Memory B cell (primary cell): ENCODE results near the gene PRTN3.
"Not testable (repeated sequence)": the region's sequence is repeated elsewhere in the genome, so short reads cannot be mapped to it uniquely, and the experiment has no call there.

ENCODE experiments used
- ATAC-seq: fragments of 150-1000 bp; cut with Tn5 transposase; 2 replicates; pipeline ENCODE4 v1.10.0; 2021; ENCODE audit warnings: low read depth, mild to moderate bottlenecking, moderate library complexity
- DNase-seq, 2 donors: peaks; one replicate each; pipeline ENCODE4 v3.0.0; 2022; ENCODE audit warnings: low spot score in 2 of 2
- H3K27ac Mint-ChIP-seq: one replicate; pipeline ENCODE4 v1.8.0; 2022; ENCODE audit warnings: mild to moderate bottlenecking, moderate library complexity, mixed read lengths
- H3K27me3 Mint-ChIP-seq: one replicate; pipeline ENCODE4 v1.8.0; 2022; ENCODE audit warnings: mixed read lengths
- H3K36me3 Mint-ChIP-seq: one replicate; pipeline ENCODE4 v1.8.0; 2022; ENCODE audit warnings: mild to moderate bottlenecking, mixed read lengths
- H3K4me1 Mint-ChIP-seq: one replicate; pipeline ENCODE4 v1.8.0; 2022; ENCODE audit warnings: mixed read lengths
- H3K4me3 Mint-ChIP-seq: one replicate; pipeline ENCODE4 v1.8.0; 2022; ENCODE audit warnings: mild to moderate bottlenecking, moderate library complexity, mixed read lengths
- H3K9me3 Mint-ChIP-seq: one replicate; pipeline ENCODE4 v1.8.0; 2022; ENCODE audit warnings: mixed read lengths

The PRTN3 gene

DNA sequence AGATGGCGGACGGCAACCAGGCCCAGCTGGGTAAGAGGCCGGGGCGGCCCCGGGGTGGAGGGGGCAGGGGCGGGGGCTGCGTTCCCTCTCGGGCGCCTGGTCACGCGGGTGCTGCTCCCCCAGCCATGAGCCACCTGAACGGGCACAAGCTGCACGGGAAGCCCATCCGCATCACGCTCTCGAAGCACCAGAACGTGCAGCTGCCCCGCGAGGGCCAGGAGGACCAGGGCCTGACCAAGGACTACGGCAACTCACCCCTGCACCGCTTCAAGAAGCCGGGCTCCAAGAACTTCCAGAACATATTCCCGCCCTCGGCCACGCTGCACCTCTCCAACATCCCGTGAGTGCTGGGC, 32.4 kb upstream of the PRTN3 start:
- Mint-ChIP-seq H3K4me1 (peaks cover 3% of the 10 kb centered on the region), H3K27me3 (no peaks in the 10 kb centered on the region), H3K4me3 (no peak overlapping the region), H3K9me3 (no peaks in the 10 kb centered on the region), H3K27ac (no peak overlapping the region), H3K36me3 (peaks cover 21% of the 10 kb centered on the region)
- no peak for DNase-seq
- no peak for ATAC-seq

DNA sequence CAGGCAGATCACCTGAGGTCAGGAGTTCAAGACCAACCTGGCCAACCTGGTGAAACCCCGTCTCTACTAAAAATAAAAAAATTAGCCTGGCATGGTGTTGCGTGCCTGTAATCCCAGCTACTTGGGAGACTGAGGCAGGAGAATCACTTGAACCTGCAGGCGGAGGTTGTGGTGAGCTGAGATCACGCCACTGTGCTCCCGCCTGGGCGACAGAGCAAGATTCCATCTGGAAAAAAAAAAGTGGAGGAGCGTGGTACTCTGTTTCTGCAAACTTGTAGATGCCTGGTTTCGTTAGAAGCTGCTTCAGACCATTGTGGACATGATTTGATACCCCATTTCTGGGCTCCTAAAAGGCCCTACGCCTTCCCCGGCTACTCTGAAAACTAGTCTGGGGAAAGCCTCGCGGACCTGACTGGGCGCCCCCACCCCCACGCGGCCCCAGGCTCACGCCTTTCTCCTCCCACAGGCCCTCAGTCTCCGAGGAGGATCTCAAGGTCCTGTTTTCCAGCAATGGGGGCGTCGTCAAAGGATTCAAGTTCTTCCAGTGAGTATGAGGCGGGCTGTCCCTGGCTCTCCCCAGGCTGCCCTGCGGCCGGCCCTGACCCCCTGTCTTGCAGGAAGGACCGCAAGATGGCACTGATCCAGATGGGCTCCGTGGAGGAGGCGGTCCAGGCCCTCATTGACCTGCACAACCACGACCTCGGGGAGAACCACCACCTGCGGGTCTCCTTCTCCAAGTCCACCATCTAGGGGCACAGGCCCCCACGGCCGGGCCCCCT, 30.5 kb upstream of the PRTN3 start:
- H3K4me3 Mint-ChIP-seq, result no peak overlapping the region
- H3K27ac Mint-ChIP-seq, result no peak overlapping the region
- no peaks in the 10 kb centered on the region for H3K9me3 Mint-ChIP-seq
- ATAC-seq, result no peak
- H3K4me1 Mint-ChIP-seq, result peaks cover 3% of the 10 kb centered on the region
- DNase-seq, result no peak
- no peaks in the 10 kb centered on the region for H3K27me3 Mint-ChIP-seq
- H3K36me3 Mint-ChIP-seq, result peaks cover 22% of the 10 kb centered on the region

DNA sequence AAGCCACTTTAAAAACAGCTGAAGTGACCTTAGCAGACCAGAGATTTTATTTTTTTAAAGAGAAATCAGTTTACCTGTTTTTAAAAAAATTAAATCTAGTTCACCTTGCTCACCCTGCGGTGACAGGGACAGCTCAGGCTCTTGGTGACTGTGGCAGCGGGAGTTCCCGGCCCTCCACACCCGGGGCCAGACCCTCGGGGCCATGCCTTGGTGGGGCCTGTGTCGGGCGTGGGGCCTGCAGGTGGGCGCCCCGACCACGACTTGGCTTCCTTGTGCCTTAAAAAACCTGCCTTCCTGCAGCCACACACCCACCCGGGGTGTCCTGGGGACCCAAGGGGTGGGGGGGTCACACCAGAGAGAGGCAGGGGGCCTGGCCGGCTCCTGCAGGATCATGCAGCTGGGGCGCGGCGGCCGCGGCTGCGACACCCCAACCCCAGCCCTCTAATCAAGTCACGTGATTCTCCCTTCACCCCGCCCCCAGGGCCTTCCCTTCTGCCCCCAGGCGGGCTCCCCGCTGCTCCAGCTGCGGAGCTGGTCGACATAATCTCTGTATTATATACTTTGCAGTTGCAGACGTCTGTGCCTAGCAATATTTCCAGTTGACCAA, 29.8 kb upstream of the PRTN3 start:
- Mint-ChIP-seq H3K27me3 (no peaks in the 10 kb centered on the region), H3K4me1 (peaks cover 3% of the 10 kb centered on the region), H3K27ac (no peak overlapping the region), H3K9me3 (no peaks in the 10 kb centered on the region), H3K36me3 (peaks cover 25% of the 10 kb centered on the region), H3K4me3 (no peak overlapping the region)
- DNase-seq (no peak), ATAC-seq (no peak)

DNA sequence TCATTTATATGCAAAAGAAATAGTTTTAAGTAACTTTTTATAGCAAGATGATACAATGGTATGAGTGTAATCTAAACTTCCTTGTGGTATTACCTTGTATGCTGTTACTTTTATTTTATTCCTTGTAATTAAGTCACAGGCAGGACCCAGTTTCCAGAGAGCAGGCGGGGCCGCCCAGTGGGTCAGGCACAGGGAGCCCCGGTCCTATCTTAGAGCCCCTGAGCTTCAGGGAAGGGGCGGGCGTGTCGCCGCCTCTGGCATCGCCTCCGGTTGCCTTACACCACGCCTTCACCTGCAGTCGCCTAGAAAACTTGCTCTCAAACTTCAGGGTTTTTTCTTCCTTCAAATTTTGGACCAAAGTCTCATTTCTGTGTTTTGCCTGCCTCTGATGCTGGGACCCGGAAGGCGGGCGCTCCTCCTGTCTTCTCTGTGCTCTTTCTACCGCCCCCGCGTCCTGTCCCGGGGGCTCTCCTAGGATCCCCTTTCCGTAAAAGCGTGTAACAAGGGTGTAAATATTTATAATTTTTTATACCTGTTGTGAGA, 29.2 kb upstream of the PRTN3 start:
- Mint-ChIP-seq H3K4me1 (peaks cover 6% of the 10 kb centered on the region), H3K9me3 (peaks cover 3% of the 10 kb centered on the region), H3K36me3 (peaks cover 28% of the 10 kb centered on the region), H3K4me3 (no peak overlapping the region), H3K27ac (no peak overlapping the region), H3K27me3 (no peaks in the 10 kb centered on the region)
- ATAC-seq (no peak), DNase-seq (no peak)

DNA sequence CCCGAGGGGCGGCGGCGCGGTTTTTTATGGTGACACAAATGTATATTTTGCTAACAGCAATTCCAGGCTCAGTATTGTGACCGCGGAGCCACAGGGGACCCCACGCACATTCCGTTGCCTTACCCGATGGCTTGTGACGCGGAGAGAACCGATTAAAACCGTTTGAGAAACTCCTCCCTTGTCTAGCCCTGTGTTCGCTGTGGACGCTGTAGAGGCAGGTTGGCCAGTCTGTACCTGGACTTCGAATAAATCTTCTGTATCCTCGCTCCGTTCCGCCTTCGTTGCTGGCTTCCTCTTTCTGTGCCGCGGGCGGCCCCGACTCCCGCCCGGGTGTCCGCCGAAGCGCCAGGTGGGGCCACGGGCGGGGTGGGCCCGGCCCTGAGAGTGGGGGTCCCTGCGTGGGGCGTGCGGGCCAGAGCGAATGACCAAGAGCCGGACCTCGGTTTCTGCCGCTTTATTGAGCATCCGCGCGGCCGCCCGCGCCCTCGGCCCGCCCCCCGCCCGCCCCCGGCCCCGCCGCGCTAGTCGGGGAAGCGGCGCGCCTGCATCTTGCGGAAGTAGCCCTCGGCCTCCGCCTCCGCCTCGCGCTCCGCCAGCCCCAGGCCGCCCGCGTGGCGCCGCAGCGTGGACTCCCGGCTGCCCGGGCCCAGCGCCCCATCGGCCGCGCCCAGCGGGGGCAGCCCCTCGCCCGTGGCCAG, 28.6 kb upstream of the PRTN3 start:
- H3K9me3 Mint-ChIP-seq, result peaks cover 5% of the 10 kb centered on the region
- DNase-seq (no peak), ATAC-seq (no peak)
- no peaks in the 10 kb centered on the region for H3K27me3 Mint-ChIP-seq
- H3K27ac Mint-ChIP-seq, result no peak overlapping the region
- H3K36me3 Mint-ChIP-seq, result peaks cover 28% of the 10 kb centered on the region
- H3K4me1 Mint-ChIP-seq, result peaks cover 7% of the 10 kb centered on the region
- H3K4me3 Mint-ChIP-seq, result no peak overlapping the region

DNA sequence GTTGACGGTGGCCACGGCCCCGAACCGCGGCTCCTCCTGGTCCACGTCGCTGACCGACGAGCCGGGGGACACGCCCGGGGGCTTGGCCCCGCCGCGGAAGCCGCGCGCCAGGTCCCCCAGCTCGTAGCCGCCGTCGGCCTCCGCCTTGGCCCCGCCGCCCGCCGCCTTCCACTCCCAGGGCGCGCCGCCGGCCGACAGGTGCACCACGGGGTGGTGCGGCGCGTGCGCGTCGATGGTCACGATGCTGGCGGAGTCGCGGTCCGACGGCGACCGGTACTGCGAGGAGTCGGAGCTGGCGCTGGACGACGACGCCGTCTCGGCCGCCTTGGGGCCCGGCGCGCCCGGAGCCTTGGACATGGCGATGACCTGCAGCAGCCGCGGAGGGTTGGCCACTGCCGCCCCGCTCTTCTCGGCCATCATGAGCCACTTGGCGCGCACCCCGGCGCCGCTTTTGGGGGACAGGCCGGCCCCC, 28.0 kb upstream of the PRTN3 start:
- peaks cover 22% of the 10 kb centered on the region for H3K36me3 Mint-ChIP-seq
- DNase-seq, result no peak
- no peak overlapping the region for H3K27ac Mint-ChIP-seq
- H3K9me3 Mint-ChIP-seq, result peaks cover 5% of the 10 kb centered on the region
- no peak overlapping the region for H3K4me3 Mint-ChIP-seq
- H3K4me1 Mint-ChIP-seq, result peaks cover 5% of the 10 kb centered on the region
- H3K27me3 Mint-ChIP-seq, result no peaks in the 10 kb centered on the region
- no peak for ATAC-seq

DNA sequence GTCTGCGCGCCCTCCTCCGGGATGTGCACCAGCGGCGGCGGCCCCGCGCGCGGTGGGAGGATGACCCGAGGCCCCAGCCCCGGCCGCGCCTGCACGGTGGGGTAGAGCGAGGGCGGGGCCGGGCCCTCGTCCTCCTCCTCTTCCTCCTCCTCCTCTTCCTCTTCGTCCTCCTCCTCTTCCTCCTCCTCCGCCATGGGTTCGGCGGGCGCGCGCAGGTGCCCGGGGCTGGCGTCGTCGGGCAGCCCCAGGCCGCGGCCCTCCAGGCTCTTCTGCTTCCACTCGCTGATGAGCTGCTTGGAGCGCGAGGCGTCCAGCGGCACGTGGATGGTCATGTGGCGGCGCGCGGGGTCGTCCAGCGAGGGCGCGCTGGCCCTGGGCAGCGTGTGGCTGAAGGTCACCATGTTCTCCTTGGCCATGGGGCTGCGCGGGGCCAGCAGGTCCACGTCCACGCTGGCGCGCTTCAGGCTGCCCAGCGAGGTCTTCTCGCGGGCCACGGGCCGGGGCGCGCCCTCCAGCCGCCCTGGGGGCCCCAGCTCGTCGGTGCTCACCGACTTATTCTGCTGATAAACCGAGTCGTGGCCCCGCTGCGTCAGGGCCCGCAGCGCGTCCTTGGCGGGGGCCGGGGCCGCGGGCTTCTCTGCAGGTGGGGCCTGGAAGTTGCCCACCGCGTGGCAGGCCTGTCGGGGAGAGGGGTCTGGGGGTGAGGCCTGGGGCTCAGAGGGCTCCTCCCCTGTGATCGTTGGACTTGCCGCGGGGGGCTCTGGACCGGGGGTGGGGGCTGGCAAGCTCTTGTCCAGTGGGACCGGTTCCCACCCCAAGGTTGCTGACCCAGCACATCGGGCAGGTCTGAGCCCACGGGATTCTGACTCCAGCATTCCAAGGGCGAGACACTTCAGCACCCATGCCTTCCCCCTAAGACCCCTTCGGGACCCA, 27.3 kb upstream of the PRTN3 start:
- Mint-ChIP-seq H3K27me3 (no peaks in the 10 kb centered on the region), H3K4me3 (no peak overlapping the region), H3K9me3 (peaks cover 5% of the 10 kb centered on the region), H3K27ac (no peak overlapping the region), H3K4me1 (peaks cover 4% of the 10 kb centered on the region), H3K36me3 (peaks cover 20% of the 10 kb centered on the region)
- DNase-seq (no peak), ATAC-seq (no peak)

DNA sequence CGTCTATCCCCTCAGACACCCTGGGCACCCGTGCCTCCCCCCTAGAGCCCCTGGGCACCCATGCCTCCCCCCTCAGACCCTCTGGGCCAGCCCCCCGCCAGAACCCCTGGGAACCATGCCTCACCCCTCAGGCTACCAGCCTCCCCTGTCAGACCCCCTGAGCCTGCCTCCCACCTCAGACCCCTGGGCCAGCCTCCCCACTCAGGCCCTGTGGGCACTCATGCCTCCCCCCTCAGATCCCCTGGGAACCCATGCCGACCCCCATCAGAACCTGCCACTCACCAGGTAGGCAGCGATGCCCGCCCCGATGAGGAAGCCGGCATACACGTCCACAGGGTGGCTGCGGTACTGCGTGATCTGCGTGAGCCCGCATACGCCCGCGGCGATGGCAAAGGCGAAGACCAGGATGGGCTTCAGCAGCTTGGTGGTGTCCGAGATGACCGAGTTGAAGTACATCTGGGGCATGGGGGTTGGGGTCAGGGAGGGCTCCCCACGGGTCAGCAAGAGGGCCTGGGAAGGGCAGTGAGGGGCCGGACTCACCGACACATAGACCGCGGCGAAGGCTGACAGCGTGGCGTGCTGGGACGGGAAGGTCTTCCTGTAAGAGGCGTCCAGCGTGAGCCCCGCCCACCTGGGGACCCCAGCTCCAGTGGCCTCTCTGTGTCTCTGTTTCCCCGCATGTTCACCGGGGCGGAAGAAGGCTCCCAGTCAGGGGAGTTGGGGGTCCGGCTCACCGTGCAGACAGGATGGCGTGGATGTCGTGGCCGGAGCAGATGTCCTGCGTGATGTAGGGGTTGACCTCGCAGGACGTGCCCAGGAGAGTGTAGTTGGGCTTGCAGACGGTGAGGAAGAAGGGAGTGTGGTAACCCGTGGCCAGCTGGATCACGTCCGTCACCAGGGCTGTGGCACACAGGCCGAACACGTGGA, 26.4 kb upstream of the PRTN3 start:
- Mint-ChIP-seq H3K36me3 (peaks cover 20% of the 10 kb centered on the region), H3K27me3 (no peaks in the 10 kb centered on the region), H3K9me3 (peaks cover 5% of the 10 kb centered on the region), H3K4me3 (no peak overlapping the region), H3K4me1 (peaks cover 4% of the 10 kb centered on the region), H3K27ac (peak overlapping the region; percentile 58)
- DNase-seq (no peak), ATAC-seq (peak; percentile 2)

DNA sequence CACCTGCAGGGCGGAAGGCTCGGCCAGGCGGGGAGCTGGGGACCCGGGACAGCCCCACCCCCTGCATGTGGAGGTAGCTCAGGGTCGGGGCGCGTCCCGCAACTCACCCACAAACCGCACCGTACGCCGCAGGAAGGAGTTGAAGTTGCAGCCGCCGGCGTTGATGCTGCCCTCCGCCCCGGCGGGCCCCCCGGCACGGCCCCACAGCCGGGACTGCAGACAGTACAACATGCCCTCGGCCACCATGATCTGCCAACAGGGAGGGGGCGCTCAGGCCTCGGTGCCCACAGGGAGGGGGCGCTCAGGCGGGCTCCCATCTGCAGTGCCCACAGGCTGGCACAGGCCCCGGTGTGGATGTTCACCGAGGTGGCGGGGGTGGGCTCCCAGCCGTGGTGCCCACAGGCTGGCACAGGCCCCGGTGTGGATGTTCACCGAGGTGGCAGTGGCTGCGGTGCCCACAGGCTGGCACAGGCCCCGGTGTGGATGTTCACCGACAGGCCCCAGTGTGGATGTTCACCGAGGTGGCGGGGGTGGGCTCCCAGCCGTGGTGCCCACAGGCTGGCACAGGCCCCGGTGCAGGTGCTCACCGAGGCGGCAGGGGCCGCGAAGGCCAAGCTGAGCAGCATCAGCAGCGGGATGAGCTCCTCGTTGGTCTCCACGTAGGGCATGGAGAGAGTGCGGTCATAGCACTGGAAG, 25.6 kb upstream of the PRTN3 start:
- Mint-ChIP-seq H3K27ac (peak overlapping the region; percentile 58), H3K4me1 (peaks cover 4% of the 10 kb centered on the region), H3K27me3 (no peaks in the 10 kb centered on the region), H3K36me3 (peaks cover 20% of the 10 kb centered on the region), H3K9me3 (peaks cover 5% of the 10 kb centered on the region), H3K4me3 (no peak overlapping the region)
- ATAC-seq, result peak; percentile 14
- no peak for DNase-seq

DNA sequence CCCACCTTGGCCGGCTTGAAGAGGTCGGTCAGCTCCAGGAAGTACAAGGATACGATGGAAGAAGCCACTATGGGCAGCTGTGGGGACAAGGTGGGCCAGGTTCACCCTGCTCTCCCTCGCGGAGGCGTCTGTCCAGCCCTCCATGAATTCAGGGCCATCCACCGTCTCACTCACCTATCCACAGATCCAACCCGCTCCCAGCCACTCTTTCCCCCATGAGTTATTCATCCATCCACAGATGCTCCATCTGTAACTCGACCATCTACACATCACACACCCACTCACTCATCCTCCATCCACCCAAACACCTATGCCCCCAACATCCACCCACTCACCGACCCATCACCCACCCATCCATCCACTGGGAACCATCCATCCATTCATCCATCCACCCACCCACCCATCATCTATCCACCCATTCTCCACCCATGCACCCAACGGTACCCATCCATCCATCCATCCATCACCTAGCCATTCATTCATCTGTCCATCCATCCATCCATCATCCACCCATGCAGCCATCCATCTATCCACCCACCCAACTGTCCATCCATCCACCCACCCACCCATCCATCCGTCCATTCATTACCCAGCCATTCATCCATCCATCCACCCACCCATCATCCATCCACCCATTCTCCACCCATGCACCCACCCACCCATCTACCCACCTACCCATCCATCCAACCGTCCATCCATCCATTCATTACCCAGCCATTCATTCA, 24.9 kb upstream of the PRTN3 start:
- H3K36me3 Mint-ChIP-seq, result peaks cover 17% of the 10 kb centered on the region
- H3K27ac Mint-ChIP-seq, result no peak overlapping the region
- no peak overlapping the region for H3K4me3 Mint-ChIP-seq
- ATAC-seq (peak; percentile 4), DNase-seq (no peak)
- H3K9me3 Mint-ChIP-seq, result peaks cover 5% of the 10 kb centered on the region
- H3K27me3 Mint-ChIP-seq, result no peaks in the 10 kb centered on the region
- peaks cover 4% of the 10 kb centered on the region for H3K4me1 Mint-ChIP-seq

DNA sequence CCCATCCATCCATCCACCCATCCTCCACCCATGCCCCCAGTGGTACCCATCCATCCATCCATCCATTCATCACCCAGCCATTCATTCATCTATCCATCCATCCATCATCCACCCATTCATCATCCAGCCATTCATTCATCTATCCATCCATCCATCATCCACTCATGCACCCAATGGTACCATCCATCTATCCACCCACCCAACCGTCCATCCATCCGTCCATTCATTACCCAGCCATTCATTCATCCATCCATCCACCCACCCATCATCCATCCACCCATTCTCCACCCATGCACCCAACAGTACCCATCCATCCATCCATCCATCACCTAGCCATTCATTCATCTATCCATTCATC, 24.3 kb upstream of the PRTN3 start:
- Mint-ChIP-seq H3K27me3 (peaks cover 2% of the 10 kb centered on the region), H3K27ac (no peak overlapping the region), H3K4me1 (peaks cover 4% of the 10 kb centered on the region), H3K36me3 (peaks cover 17% of the 10 kb centered on the region), H3K4me3 (no peak overlapping the region), H3K9me3 (peaks cover 5% of the 10 kb centered on the region)
- ATAC-seq (no peak), DNase-seq (no peak)

DNA sequence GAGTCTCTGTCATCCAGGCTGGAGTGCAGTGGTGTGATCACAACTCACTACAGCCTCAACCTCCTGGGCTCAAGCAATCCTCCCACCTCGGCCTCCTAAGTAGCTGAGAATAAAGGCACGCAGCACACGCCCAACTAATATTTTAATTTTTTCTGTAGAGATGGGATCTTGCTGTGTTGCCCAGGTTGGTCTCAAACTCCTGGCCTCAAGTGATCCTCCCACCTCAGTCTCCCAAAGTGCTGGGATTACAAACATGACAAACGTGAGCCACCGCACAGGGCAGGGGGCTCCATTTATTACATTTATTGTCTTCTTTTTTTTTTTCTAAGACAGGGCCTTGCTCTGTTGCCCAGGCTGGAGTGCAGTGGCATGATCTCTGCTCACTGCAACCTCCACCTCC, 20.6 kb upstream of the PRTN3 start:
- H3K9me3 Mint-ChIP-seq, DNase-seq, ATAC-seq, H3K4me1 Mint-ChIP-seq, H3K4me3 Mint-ChIP-seq, H3K27ac Mint-ChIP-seq: not testable (repeated sequence)
- Mint-ChIP-seq H3K27me3 (peaks cover 11% of the 10 kb centered on the region), H3K36me3 (peaks cover 11% of the 10 kb centered on the region)
